ENCODE results near the gene RACK1. TPM values are rescaled to one million over a fixed set of nuclear protein-coding genes. Genes with fewer than 3 reads are reported as not detected.

RACK1 gene
- total RNA-seq, 1 experiment from 2014 or later = 2,799 TPM

- DNase-seq (ENCODE audit: low spot score) = no peak
These were observed 16.4 kb upstream of the RACK1 start for GRCh38 chr5:181259974-181260719.

GRCh38 chr5:181259283-181259682 lies 15.6 kb upstream of the RACK1 start:
- DNase-seq (ENCODE audit: low spot score) = no peak

GRCh38 chr5:181258576-181258975 lies 14.9 kb upstream of the RACK1 start:
- DNase-seq (ENCODE audit: low spot score) = no peak

GRCh38 chr5:181255836-181256578 lies 12.3 kb upstream of the RACK1 start:
- no peak for DNase-seq (ENCODE audit: low spot score)

- DNase-seq (ENCODE audit: low spot score) = no peak
These were observed 11.6 kb upstream of the RACK1 start for GRCh38 chr5:181255276-181255675.

GRCh38 chr5:181248277-181248676 lies 4.6 kb upstream of the RACK1 start:
- no peak for DNase-seq (ENCODE audit: low spot score)

GRCh38 chr5:181246276-181247049 lies 2.8 kb upstream of the RACK1 start:
- peak; percentile 79 for DNase-seq (ENCODE audit: low spot score)

- DNase-seq (ENCODE audit: low spot score) = no peak
These were observed 1.9 kb upstream of the RACK1 start for GRCh38 chr5:181245427-181246275.

GRCh38 chr5:181243018-181243563 lies 615 bp downstream of the RACK1 start:
- DNase-seq (ENCODE audit: low spot score) = no peak

- no peak for DNase-seq (ENCODE audit: low spot score)
These were observed 1.7 kb downstream of the RACK1 start for GRCh38 chr5:181242031-181242451.

GRCh38 chr5:181241393-181241975 lies 2.2 kb downstream of the RACK1 start:
- peak; percentile 82 for DNase-seq (ENCODE audit: low spot score)

GRCh38 chr5:181239062-181239663 lies 4.5 kb downstream of the RACK1 start:
- DNase-seq (ENCODE audit: low spot score) = no peak

GRCh38 chr5:181237729-181238385 lies 5.8 kb downstream of the RACK1 start:
- no peak for DNase-seq (ENCODE audit: low spot score)

- no peak for DNase-seq (ENCODE audit: low spot score)
These were observed 6.6 kb downstream of the RACK1 start for GRCh38 chr5:181236954-181237641.

- no peak for DNase-seq (ENCODE audit: low spot score)
These were observed 7.2 kb downstream of the RACK1 start for GRCh38 chr5:181236471-181236870.

- DNase-seq (ENCODE audit: low spot score) = no peak
These were observed 7.9 kb downstream of the RACK1 start for GRCh38 chr5:181235689-181236366.

GRCh38 chr5:181235323-181235688 lies 8.4 kb downstream of the RACK1 start:
- DNase-seq (ENCODE audit: low spot score) = no peak

- no peak for DNase-seq (ENCODE audit: low spot score)
These were observed 9.0 kb downstream of the RACK1 start for GRCh38 chr5:181234455-181235306.
